NCI-H187 (cell line): ENCODE results near the gene B3GALT6.
A peak's percentile ranks its signal among the peaks of the same experiment; 100 is the strongest.
"Not testable (repeated sequence)": the region's sequence is repeated elsewhere in the genome, so short reads cannot be mapped to it uniquely, and the experiment has no call there.

Experiments used
- DNase-seq, 2 experiments: peaks; one replicate each; lab custom pipeline; 2025; lab: John Stamatoyannopoulos, UW

B3GALT6 gene

DNA sequence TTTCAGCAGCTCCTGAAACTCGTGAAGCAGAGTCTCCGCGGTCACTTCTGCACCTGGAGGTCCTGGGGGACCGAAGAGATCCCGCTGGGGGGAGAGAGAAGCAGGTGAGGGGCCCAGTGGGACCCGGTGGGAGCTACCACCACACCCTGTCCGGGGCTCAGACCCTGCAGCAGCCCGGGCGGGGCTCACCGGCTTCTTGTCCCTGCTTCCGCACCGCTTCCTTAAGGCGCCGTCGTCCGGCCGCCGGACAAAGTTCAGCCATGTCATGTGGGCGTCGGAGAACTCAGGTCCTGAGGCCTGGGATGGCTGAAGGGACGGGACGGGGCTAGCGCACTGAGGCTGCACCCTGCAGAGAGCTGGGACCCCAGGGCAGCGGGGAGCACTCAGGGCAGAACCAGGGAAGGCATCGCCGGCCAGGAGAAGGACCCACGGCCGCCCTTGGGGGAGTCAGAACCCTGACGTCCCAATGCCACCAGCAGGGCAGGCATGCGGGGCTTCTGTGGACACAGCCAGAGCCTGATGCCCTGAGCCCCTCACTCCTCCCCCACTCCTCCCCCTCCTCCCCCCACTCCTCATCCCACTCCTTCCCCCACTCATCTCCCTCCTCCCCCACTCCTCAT lies 12.3 kb downstream of the B3GALT6 start:
- DNase-seq = no peak

DNA sequence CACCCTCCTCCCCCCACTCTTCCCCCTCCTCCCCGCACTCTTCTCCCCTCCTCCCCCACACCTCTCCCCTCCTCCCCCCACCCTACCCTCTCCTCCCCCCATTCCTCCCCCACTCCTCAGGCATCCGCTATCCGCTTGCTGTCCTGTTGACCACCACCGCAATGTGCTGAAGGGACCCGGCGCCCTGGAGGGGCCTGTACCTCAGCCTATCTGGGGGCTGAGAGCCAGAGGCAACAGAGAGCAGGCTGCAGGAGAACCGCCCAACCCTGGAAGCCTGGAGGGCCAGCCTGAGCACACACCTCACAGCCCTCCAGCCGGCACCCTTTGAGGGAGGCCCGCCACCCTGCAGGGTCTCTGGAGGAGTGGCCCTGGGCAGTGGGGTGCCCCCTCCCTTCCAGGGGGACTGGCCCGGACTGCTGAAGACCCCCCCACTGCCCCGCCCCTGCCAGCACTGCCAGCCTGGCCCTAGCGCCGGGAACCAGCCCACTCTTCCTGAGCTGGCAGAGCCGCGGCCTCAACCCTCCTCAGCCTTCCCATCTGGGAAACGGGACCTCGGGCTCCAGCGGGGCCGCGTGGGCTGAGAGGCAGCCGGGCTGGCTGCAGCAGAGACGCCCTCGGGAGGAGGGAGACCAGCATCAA lies 13.3 kb downstream of the B3GALT6 start:
- no peak for DNase-seq

DNA sequence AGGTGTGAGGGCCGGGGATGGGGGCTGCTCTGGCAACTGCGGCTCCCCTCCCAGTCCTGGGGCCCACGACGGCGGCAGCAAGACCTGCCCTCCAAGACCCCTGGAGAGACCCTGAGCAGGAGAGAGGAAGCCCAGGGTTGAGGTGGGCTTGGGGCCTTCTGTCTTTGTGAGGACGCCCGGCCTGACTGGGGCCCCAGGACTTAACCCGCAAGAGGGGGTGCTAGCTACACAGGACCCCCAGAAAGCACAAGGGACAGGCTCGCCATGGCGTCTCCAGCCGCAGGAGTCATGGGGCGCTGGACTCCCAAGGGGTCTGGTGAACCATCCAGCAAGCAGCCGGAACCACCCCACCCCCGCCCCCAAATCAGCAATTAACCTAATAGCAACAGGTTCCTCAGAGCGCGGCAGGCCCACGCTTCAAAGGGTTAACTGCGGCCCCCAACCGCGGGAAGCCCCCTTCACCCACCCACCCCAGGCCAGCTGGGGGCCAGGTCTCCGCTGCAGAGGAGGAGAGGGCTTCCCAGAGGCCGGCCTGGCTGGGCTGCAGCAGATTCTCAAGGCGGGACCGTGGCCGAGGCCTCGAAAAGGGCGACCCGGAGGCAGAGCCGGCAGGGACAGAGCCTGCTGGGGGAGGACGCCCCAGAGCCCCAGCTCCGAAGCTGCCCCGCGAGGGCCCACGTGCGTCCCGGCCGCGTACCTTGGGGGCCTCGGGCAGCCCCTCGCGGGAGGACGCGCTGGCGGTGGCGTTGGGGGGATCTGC lies 14.0 kb downstream of the B3GALT6 start:
- DNase-seq = no peak

DNA sequence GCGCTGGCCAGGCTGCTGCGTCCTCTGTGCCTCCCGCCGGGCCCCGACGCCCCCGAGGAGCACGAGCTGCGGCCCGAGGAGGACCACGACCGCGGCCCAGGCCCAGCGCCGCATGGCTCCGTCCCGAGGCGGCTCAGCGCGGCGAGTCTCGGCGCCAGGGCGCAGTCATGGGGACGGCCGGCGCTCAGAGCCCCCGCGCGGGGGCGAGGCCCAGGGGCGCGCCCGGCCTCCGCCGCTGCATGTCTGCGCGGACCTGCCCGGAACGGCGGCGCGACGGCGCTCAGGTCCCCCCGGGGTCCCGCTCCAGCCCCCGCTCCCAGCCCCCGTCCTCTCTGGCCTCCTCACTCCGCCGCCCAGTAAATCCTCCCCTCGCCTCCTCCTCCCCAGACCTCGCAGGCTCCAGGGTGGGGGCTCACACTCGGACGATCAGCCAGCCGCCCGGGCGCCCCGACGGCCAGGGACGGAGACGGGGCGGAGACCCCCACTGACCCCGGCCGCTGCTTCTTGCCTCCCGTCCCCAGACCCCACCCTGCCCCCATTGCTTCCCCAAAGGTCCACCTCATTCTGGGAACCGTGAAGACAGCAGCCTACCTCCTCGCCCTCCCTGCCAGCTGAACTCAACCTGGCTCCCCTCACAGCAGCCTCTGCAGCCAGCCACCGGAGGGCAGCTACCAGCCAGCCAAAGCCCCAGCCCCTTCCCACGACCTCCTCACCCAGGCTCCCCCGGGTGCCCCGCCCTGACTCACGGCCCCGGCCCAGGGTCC lies 14.7 kb downstream of the B3GALT6 start, which contains the start of gene C1QTNF12:
TSS of gene C1QTNF12 (minus strand) at position 146 of the 764 bp plus-strand sequence. CDS start at position 114, 32 bp downstream.
- no peak for DNase-seq

- DNase-seq = no peak
These were observed 15.4 kb downstream of the B3GALT6 start for GRCh38 chr1:1247341-1247913.

GRCh38 chr1:1248009-1248913 lies 16.2 kb downstream of the B3GALT6 start:
- DNase-seq = not testable (repeated sequence)

DNA sequence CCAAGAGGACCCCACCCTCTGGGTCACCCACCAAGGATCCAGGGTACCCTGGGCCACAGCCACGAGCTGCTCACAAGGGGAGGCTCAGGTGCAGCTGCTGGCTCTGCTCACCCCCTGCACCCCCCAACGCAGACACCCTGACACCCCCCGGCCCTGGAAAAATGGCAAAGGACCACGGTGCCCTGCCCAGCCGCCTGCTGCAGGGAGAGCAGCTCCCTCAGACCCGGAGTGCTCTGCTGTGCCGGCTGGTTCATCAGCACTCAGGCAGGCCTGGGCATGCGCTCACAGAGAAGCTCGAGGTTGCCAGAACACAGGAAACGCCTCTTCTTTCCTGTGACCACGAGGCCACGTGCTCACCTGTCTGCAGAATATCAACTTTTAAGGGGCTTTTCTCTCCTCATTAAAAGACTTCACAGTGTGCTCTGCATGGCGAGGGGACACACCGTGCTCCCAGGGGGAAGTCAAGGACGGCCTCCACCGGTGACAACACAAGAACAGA lies 18.8 kb downstream of the B3GALT6 start:
- DNase-seq = peak in 1 of 2 experiments; percentile 43

DNA sequence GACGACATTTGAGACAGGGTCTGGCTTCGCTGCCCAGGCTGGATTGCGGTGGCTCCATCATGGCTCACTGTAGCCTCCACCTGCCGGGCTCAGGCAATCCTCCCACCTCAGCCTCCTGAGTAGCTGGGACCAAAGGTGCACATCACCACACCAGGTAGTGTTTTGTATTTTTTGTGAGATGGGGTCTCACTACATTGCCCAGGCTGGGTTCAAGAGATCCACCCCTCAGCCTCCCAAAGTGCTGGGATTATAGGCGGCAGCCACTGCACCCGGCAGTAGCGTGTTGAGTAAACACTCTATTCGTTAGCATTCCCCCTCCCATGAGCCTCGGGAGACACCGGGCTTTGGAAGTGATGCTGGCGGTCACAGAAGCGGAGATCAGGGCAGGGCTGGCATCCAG lies 21.3 kb downstream of the B3GALT6 start:
- DNase-seq = no peak

DNA sequence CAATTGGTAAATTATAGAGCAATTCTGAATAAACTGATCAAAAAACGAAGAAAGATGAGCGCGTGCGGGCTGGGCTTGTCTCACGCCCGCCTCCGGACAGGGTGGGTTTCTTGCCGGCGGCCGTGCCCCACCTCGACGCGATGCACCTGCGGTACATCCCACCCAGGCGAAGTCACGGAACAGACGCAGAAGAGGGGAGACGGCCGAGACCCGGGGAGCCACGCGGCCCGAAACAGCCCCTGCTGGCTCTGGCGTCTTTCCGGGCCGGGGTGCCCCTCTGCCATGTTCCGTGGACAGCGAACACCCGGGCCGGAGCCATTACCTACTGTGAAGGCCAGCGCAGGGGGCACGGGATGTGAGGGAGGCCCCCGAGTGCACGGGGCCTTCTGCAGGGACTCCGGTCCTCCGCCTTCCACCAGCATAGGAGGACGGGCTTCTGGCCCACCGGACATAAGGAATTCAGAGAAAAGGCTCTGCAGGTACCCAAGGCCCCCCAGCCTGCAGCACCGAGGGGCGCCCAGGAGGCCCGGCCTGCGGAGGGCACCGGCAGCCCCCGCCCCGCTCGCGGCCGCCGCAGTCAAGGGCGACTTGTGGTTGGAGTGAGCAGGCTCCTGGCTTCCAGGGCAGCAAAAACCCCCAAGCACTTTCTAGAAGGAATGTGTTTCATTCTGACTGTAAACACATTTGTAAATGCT lies 22.1 kb downstream of the B3GALT6 start:
- no peak for DNase-seq

DNA sequence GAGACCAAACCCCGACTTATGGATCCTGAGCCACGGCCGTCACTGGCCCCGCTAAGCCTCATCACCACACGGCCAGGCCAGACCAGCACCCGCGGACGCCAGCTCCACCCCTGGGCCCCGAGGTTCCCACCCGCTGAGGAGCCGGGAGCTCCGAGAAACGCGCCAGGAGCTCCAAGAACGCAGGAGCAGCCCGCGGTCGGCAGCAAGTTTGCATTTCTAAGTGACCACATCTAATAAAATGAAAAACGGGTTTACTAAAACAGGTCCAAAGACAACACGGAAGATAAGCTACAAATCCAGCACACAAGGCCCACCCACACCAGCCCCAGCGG lies 22.6 kb downstream of the B3GALT6 start:
- no peak for DNase-seq

GRCh38 chr1:1255078-1255477 lies 23.0 kb downstream of the B3GALT6 start:
- DNase-seq = no peak

GRCh38 chr1:1255611-1256010 lies 23.6 kb downstream of the B3GALT6 start:
- DNase-seq = no peak

DNA sequence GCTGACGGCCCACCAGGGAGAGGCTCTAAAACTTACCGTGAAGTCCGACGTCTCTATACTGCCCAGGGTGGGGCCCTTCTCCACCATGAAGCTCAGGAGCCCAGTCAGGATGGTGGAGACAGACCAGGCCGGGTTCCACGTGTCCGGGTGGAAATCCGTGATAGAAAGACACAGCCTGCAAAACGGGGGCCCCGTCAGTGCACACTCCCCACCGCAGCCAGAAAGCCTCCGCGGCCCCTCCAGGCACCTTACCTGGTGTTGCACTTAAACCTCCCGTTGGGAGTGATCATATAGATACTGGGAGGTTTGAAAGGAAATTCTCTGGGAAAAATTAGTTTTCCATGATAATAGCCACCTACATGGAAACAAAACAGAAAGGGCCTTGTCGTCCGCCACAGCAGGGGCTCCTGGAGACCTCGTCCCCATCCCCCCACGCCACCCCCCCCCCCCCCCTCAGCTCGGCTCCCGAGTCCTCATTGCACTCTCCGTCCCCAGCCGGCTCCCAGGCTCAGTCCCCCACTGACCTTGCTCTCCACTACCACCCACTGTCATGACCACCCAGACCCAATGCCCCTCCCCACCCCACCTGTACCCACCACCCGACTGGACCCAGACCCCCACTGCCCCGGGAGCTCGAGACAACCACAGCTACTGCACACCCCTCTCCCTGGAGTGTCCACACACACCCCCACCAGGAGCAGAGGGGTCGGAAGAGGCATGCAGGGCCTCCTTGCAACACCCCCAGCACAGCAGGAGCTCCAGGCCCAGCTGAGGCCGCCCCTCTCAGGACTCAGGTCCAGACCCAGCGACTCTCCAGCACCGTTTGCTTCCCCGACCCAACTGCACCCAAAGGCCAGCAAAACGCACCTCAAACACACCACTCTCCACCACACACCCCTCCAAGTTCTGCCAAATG lies 25.2 kb downstream of the B3GALT6 start:
- no peak for DNase-seq

- DNase-seq = no peak
These were observed 27.1 kb downstream of the B3GALT6 start for GRCh38 chr1:1259119-1259488.

GRCh38 chr1:1259540-1259939 lies 27.5 kb downstream of the B3GALT6 start:
- no peak for DNase-seq

- DNase-seq = no peak
These were observed 28.0 kb downstream of the B3GALT6 start for GRCh38 chr1:1259951-1260600.

DNA sequence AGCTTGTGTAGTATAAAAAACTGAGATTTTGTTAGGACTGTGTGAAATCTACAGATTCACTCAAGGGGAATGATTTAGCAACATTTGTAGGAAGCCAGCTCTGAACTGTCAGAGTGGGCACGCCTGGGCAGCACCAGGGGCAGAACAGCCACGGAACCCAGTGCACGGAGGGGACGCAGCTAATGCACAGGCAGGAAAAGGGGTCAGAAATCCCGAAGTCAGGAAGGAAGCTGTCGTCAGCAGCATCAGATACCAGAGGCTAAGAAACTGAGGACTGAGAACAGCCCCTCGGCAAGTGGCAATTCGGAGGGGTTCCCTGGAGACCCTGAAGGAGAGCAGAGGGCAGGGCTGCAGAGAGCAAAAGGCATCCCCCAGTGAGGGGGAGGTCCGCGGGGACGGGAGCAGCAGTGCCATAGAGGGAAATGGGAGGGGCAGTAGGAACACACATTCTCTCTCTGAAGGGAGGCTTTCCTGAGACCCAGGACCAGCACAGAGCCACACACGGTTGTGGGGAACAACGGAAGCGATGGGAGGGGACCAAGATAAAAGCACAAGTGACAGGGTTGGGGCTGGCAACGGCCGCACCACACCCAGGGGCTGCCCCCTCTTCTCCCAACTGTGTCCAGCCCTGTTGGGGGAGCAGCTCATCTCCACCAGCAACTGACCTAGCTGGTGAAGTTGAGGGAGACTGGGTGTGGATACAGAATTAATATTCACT lies 29.0 kb downstream of the B3GALT6 start:
- no peak for DNase-seq

DNA sequence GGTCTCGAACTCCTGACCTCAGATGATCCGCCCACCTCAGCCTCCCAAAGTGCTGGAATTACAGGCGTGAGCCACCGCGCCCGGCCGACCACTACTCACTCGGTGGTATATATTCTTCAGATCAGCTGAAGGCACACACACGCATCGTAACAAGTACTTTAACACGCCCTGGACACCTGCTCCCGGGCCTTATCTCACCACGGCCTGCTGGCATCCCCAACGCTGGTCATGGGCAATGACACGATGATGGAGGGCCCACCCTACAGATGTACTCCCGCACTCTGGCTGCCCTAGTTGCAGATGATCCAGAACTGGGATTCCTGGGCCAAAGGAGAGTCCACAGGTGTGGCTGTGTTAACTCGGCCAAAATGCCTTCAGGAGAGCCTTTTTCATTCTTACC lies 30.0 kb downstream of the B3GALT6 start:
- DNase-seq = no peak
